HCT116 (cell line): ENCODE measurements around the gene SPDEF. TPM values are rescaled to one million over a fixed set of nuclear protein-coding genes. Genes with fewer than 3 reads are reported as not detected.

Experiments
- ATAC-seq: fragments of 200-7000 bp; cut with Tn5 transposase; 2 replicates; pipeline ENCODE4 v1.9.1; 2020; ENCODE audit warnings: mild to moderate bottlenecking, moderate library complexity
- BruUV-seq: library from RNA; stranded (reverse); fragments of 400-500 nt; replicated peaks from 2 replicates; lab custom pipeline; 2021; lab: Mats Ljungman, UMichigan
- CTCF ChIA-PET: fragments of 300-600 bp; sonication (Branson Sonifier 250); formaldehyde crosslinking; loops from one replicate; lab custom pipeline; 2021; ENCODE audit warnings: antibody characterized with exemption; lab: Charles Lee
- POLR2A ChIA-PET: fragments of 300-600, 350-600 bp; sonication (Branson Sonifier 250); formaldehyde crosslinking; loops from one replicate; lab custom pipeline; 2021; ENCODE audit warnings: antibody characterized with exemption; lab: Charles Lee
- RAD21 ChIA-PET, 2 experiments: fragments of 300-600 bp; sonication (Branson Sonifier 250); formaldehyde crosslinking; loops; one replicate each; lab custom pipeline; 2023; ENCODE audit warnings: low total read pairs in 2 of 2; ENCODE audit not compliant: uncharacterized antibody in 2 of 2, unreplicated experiment in 2 of 2, low non-redundant PET in 1 of 2; lab: Charles Lee
- DNase-seq: peaks from one replicate; pipeline ENCODE4 v3.0.0-alpha.2; 2010; ENCODE audit warnings: low read depth, low spot score
- H2AFZ ChIP-seq: fragments of 200-600 bp; shearing (Covaris generic), sonication (generic); 2 replicates; pipeline ENCODE4 v1.6.1; 2017; ENCODE audit warnings: low read depth, mixed run types, mixed read lengths, antibody characterized with exemption, low read length; ENCODE audit not compliant: poor library complexity, severe bottlenecking
- H3K27ac ChIP-seq: 2 replicates; pipeline ENCODE4 v1.5.1; 2012; ENCODE audit warnings: low read depth, low read length
- H3K27me3 ChIP-seq: fragments of 200-600 bp; sonication (generic); 2 replicates; pipeline ENCODE4 v1.6.1; 2016; ENCODE audit warnings: mixed run types, low read length, mixed read lengths; ENCODE audit not compliant: insufficient read depth
- H3K36me3 ChIP-seq, 2 experiments: fragments of 200-500 bp in 1 of 2; fragments of 200-600 bp in 1 of 2; sonication (Bioruptor generic) in 1 of 2; sonication (generic) in 1 of 2; 2 replicates each; pipeline versions ENCODE4 v1.5.1 to v1.6.1; 2014 to 2016; ENCODE audit warnings: low read length in 2 of 2, inconsistent platforms in 1 of 2, mixed read lengths in 1 of 2, mixed run types in 1 of 2; ENCODE audit not compliant: insufficient read depth in 2 of 2, control insufficient read depth in 1 of 2
- H3K4me1 ChIP-seq, 2 experiments: fragments of 200-600 bp in 1 of 2; sonication (generic) in 1 of 2; 2 replicates each; pipeline versions ENCODE4 v1.5.1 to v1.6.1; 2012 to 2017; ENCODE audit warnings: low read length in 2 of 2, inconsistent platforms in 1 of 2, mild to moderate bottlenecking in 1 of 2, mixed read lengths in 1 of 2, mixed run types in 1 of 2, moderate library complexity in 1 of 2; ENCODE audit not compliant: insufficient read depth in 2 of 2, control insufficient read depth in 1 of 2
- H3K4me2 ChIP-seq: fragments of 200-600 bp; sonication (generic); 2 replicates; pipeline ENCODE4 v1.6.1; 2017; ENCODE audit warnings: mixed run types, low read length, mixed read lengths
- H3K4me3 ChIP-seq, 2 experiments: fragments of 200-600 bp in 1 of 2; sonication (generic) in 1 of 2; replicated peaks in 1 of 2; 2 replicates each; pipeline ENCODE4 v1.5.1; 2011 to 2016; ENCODE audit warnings: low read length in 2 of 2, control low read depth in 1 of 2, low read depth in 1 of 2, mild to moderate bottlenecking in 1 of 2, mixed read lengths in 1 of 2, mixed run types in 1 of 2
- H3K79me2 ChIP-seq: fragments of 200-600 bp; sonication (generic); 2 replicates; pipeline ENCODE4 v1.6.1; 2017; ENCODE audit warnings: mild to moderate bottlenecking, mixed run types, low read length, moderate library complexity, mixed read lengths; ENCODE audit not compliant: insufficient read depth
- H3K9ac ChIP-seq: fragments of 200-600 bp; sonication (generic); 2 replicates; pipeline ENCODE4 v1.6.1; 2016; ENCODE audit warnings: low read length, mixed read lengths
- H3K9me2 ChIP-seq: fragments of 200-600 bp; sonication (generic), shearing (Covaris generic); 2 replicates; pipeline ENCODE4 v1.6.1; 2017; ENCODE audit warnings: mixed run types, mild to moderate bottlenecking, moderate library complexity; ENCODE audit not compliant: insufficient read depth
- H3K9me3 ChIP-seq, 2 experiments: fragments of 200-500 bp in 1 of 2; fragments of 200-600 bp in 1 of 2; sonication (Bioruptor generic) in 1 of 2; sonication (generic) in 1 of 2; 2 replicates each; pipeline ENCODE4 v1.6.1; 2014 to 2017; ENCODE audit warnings: low read length in 2 of 2, mixed read lengths in 2 of 2, inconsistent platforms in 1 of 2, low read depth in 1 of 2, mild to moderate bottlenecking in 1 of 2, mixed run types in 1 of 2, moderate library complexity in 1 of 2; ENCODE audit not compliant: control insufficient read depth in 1 of 2, insufficient read depth in 1 of 2
- H4K20me1 ChIP-seq: fragments of 200-600 bp; sonication (generic), shearing (Covaris generic); 2 replicates; pipeline ENCODE4 v1.6.1; 2017; ENCODE audit warnings: mixed run types, mild to moderate bottlenecking, moderate library complexity; ENCODE audit not compliant: insufficient read depth
- CBX3 ChIP-seq: IDR thresholded peaks from 2 replicates; pipeline ENCODE4 v1.6.1; 2012; ENCODE audit warnings: low read depth
- JUND ChIP-seq: IDR thresholded peaks from 2 replicates; pipeline ENCODE4 v1.6.1; 2012
- POLR2A ChIP-seq: IDR thresholded peaks from 2 replicates; pipeline ENCODE4 v1.7.0; 2011; ENCODE audit warnings: borderline replicate concordance; ENCODE audit not compliant: insufficient read depth, insufficient read length; ENCODE audit errors: extremely low read depth
- POLR2AphosphoS5 ChIP-seq: IDR thresholded peaks from 2 replicates; pipeline ENCODE4 v1.6.1; 2011; ENCODE audit warnings: mild to moderate bottlenecking, low read depth, low read length, moderate library complexity
- SRF ChIP-seq: IDR thresholded peaks from 2 replicates; pipeline ENCODE4 v1.6.1; 2012; ENCODE audit warnings: low read depth
- ZNF274 ChIP-seq: fragments of 200-500 bp; sonication (Bioruptor generic); IDR thresholded peaks from 2 replicates; pipeline ENCODE4 v1.6.1; 2014; ENCODE audit warnings: mild to moderate bottlenecking, low read depth, low read length, inconsistent platforms
- intact Hi-C: fragments of 100-400 bp; cut with micrococcal nuclease; formaldehyde crosslinking; loops from 2 replicates; pipeline ENCODE4 v1.10.0; 2022
- total RNA-seq: library from RNA; stranded (reverse); gene quantifications from one replicate; pipeline ENCODE4 v1.2.1, GENCODE V29; 2021; ENCODE audit not compliant: unreplicated experiment
- TF ChIP-seq, protein P1 (sequence below), 3 experiments: fragments of 200-600 bp in 1 of 3; sonication (generic) in 1 of 3; IDR thresholded peaks in 2 of 3; conservative IDR thresholded peaks in 1 of 3; 2 replicates each; pipeline ENCODE4 v1.5.1; 2012 to 2017; ENCODE audit warnings: low read depth in 2 of 3, low read length in 2 of 3, antibody characterized with exemption in 1 of 3, borderline replicate concordance in 1 of 3, control low read depth in 1 of 3, mild to moderate bottlenecking in 1 of 3, mixed read lengths in 1 of 3, mixed run types in 1 of 3, moderate library complexity in 1 of 3; ENCODE audit not compliant: insufficient read depth in 1 of 3
- TF ChIP-seq, protein P2 (sequence below): IDR thresholded peaks from 2 replicates; pipeline ENCODE4 v1.6.1; 2011; ENCODE audit warnings: mild to moderate bottlenecking, low read length, moderate library complexity; ENCODE audit not compliant: insufficient replicate concordance; ENCODE audit errors: extremely low read depth

Gene SPDEF
- total RNA-seq, 1 experiment from 2014 or later, result 0.39 TPM

DNA sequence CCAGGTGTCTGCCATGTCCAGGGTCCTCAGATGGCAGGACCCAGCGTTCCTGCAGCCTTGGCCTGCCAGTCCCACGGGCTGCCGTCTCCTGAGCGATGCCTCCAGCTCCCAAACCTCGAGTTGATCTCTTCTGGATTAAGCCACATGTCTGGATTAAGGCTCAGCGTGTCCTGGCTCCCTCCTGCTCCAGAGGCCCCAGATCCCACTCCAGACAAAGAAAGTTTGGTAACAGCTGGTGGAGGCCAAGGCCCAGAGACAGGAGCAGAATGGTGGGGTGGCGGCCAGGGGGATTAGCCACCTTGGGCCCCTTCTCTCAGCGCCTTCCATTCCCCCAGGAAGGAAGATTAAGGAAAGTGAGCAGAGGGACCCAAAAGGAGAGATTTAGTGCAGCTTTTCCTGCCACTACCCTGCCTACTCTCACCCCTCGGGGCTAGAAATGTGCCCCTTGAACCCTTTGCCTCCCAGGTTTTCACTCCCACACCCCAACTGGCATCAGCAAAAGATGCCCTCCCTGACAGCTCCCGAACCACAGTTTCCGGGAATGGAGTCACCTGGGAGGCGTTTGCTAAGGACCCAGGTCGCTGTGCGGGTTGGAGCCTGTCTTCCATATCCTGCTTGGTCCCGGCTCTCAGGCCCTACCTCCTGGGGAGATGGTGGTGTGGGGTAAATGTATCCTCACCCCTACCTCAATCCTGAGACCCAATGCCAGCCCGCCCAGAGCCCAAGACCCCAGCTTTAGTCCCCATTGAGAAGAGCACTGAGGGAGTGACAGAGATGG lies 6.9 kb downstream of the SPDEF start:
- no peaks in the 10 kb centered on the region for H3K36me3 ChIP-seq
- no peak overlapping the region for H3K27ac ChIP-seq
- no peak overlapping the region for H2AFZ ChIP-seq
- H3K4me1 ChIP-seq, result peaks cover 20 to 23% of the 10 kb centered on the region in 2 experiments
- H3K4me2 ChIP-seq, result no peak overlapping the region
- BruUV-seq, result no TSS peak
- H3K9ac ChIP-seq, result no peak overlapping the region
- no peak overlapping the region for H3K4me3 ChIP-seq
- ChIA-PET RAD21 (no interaction called here), CTCF (no interaction called here), POLR2A (no interaction called here)
- TF ChIP-seq CBX3 (no peak), POLR2A (no peak), ZNF274 (no peak), JUND (no peak), SRF (no peak), POLR2AphosphoS5 (no peak)
- TF ChIP-seq, protein P1, sequence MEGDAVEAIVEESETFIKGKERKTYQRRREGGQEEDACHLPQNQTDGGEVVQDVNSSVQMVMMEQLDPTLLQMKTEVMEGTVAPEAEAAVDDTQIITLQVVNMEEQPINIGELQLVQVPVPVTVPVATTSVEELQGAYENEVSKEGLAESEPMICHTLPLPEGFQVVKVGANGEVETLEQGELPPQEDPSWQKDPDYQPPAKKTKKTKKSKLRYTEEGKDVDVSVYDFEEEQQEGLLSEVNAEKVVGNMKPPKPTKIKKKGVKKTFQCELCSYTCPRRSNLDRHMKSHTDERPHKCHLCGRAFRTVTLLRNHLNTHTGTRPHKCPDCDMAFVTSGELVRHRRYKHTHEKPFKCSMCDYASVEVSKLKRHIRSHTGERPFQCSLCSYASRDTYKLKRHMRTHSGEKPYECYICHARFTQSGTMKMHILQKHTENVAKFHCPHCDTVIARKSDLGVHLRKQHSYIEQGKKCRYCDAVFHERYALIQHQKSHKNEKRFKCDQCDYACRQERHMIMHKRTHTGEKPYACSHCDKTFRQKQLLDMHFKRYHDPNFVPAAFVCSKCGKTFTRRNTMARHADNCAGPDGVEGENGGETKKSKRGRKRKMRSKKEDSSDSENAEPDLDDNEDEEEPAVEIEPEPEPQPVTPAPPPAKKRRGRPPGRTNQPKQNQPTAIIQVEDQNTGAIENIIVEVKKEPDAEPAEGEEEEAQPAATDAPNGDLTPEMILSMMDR (IDR thresholded peaks at IDR 0.05 in 2 of 3, conservative IDR thresholded peaks at IDR 0.05 in 1 of 3; ENCODE audit: borderline replicate concordance in 1 of 3, insufficient read depth in 1 of 3, low read depth in 2 of 3, low read length in 2 of 3), result no peak
- TF ChIP-seq, protein P2, sequence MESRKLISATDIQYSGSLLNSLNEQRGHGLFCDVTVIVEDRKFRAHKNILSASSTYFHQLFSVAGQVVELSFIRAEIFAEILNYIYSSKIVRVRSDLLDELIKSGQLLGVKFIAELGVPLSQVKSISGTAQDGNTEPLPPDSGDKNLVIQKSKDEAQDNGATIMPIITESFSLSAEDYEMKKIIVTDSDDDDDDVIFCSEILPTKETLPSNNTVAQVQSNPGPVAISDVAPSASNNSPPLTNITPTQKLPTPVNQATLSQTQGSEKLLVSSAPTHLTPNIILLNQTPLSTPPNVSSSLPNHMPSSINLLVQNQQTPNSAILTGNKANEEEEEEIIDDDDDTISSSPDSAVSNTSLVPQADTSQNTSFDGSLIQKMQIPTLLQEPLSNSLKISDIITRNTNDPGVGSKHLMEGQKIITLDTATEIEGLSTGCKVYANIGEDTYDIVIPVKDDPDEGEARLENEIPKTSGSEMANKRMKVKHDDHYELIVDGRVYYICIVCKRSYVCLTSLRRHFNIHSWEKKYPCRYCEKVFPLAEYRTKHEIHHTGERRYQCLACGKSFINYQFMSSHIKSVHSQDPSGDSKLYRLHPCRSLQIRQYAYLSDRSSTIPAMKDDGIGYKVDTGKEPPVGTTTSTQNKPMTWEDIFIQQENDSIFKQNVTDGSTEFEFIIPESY, result no peak
- H3K27me3 ChIP-seq, result no peaks in the 10 kb centered on the region
- H4K20me1 ChIP-seq, result no peaks in the 10 kb centered on the region
- no peak for DNase-seq
- no peaks in the 10 kb centered on the region for H3K79me2 ChIP-seq
- H3K9me3 ChIP-seq, result no peaks in the 10 kb centered on the region
- intact Hi-C loops, result no loop called here
- H3K9me2 ChIP-seq, result no peaks in the 10 kb centered on the region
- ATAC-seq, result no peak
